Raji (cell line): Measurements from ENCODE around the gene HYOU1.
A peak's percentile ranks its signal among the peaks of the same experiment; 100 is the strongest.

Source experiments
- POLR2A ChIP-seq: IDR thresholded peaks from 2 replicates; pipeline ENCODE4 v1.6.1; 2011; ENCODE audit warnings: low read depth, low read length, control low read depth; ENCODE audit not compliant: insufficient read depth

The HYOU1 gene

GRCh38 chr11:119030329-119031047, 26.5 kb downstream of the HYOU1 start, which contains the start of gene SLC37A4:
Gene SLC37A4, minus strand, starts transcription at chr11:119030877.
- TF ChIP-seq POLR2A = peak; percentile 96

GRCh38 chr11:119030029-119030328, 27.0 kb downstream of the HYOU1 start:
- TF ChIP-seq POLR2A = no peak

DNA sequence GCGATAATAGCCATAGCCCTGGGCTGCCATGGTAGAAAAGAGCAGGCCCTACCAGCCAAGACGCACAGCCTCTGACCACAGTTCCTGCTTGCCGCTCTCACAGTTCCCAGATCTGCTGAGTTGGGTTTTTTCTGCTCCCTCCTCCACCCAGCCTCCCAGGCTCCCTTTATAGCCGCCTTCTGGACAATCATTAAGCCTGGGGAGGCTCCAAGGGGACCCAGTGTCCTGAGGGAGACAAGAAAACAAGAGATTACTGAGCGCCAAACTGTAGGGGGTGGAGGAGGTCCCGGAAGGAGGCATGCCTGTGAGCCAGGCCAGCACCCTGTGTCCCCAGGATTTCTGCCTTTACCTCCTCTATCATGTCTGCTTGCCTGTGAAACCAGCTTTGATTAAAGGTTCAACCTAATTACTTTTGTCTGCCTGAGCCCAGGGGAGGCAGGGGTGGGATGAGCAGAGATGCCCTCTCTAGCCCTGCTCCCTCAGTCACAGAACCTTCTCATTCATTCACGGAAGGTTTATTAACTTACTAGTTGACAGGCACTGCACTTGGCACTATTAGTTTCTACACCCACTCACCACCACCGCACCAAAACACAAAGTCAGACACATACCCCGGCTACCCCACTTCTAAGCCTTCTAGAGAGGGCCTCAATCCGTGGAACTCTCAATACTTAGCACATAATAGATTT, 27.5 kb downstream of the HYOU1 start:
- TF ChIP-seq POLR2A = no peak

GRCh38 chr11:119029069-119029339, 28.0 kb downstream of the HYOU1 start:
- no peak for TF ChIP-seq POLR2A

- 0 out of 2 replicates have a peak, but pooled peaks have one; percentile 10 for TF ChIP-seq POLR2A
These were observed 28.5 kb downstream of the HYOU1 start for GRCh38 chr11:119028346-119029068.

GRCh38 chr11:119027561-119028345, 29.3 kb downstream of the HYOU1 start:
- no peak for TF ChIP-seq POLR2A

- no peak for TF ChIP-seq POLR2A
These were observed 30.0 kb downstream of the HYOU1 start for GRCh38 chr11:119026970-119027369.

DNA sequence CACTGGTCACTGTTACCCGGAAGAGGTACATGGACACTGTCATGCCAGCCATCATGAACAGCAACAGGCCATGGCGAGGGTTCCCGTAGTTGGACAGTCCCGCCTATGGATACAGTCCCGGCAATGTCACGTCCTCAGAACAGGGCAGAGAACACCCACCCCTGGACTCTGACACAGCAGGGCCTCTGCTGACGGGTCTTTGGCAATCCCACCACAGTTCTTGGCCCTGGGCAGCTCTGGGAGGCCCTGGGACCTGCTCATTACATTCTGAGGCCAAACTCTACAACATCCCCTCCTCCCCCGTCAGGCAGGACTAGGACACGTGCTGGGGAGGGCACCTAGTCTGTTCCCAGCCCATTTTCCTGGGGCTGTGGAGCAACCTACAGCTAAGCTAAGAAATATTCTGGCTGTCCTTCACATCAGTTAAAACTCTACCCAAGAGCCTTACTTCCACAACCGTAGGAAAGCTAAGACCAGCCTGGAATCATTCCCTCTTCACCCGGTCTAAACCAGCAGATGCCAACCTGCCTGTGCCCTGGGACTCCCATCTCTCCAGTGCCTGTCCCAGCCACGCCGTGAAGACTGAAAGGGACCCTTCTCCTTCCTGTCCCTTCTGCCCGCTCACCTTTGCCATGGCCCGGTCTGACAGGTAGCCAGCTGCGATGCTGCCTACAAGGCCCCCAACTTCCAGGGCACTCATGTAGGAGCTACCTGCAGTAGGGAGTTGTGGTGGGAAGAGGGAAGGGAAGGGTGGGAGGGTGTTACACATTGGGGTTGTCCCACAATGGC, 30.8 kb downstream of the HYOU1 start:
- TF ChIP-seq POLR2A = no peak

- no peak for TF ChIP-seq POLR2A
These were observed 31.5 kb downstream of the HYOU1 start for GRCh38 chr11:119025541-119025940.

GRCh38 chr11:119025099-119025473, 31.9 kb downstream of the HYOU1 start:
- no peak for TF ChIP-seq POLR2A

DNA sequence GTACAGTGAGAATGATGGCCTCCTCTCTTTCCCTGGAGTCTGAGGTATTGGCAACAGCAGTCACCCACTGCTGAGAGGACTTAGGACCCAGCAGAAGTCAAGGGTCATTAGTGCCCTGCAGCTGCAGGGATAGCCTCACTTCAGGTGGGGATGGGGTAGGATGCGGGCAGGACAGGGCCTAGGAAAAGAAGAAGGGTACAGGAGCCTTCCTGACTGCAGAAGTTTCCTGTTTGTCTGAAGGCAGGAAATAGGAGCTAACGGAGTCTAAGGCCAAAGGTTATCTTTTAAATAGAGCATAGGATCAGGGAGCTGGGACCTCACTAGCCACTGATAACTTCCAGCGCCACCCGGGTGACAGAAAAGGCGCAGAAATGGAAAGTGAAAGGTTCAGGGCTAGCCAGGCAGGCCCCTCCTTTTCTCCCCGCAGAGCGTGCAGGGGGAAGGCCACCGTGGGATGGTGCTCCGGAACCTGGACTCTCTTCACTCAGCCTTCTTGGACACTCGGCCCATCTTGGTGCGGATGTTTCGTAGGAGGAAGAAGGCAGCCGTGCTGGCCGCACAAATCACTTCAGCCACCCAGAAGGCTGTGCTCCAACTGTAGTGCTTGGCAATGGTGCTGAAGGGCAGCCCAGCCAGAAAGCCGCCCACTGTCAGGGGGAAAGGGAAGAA, 32.4 kb downstream of the HYOU1 start:
- no peak for TF ChIP-seq POLR2A

GRCh38 chr11:119023741-119024140, 33.3 kb downstream of the HYOU1 start:
- TF ChIP-seq POLR2A = no peak

- no peak for TF ChIP-seq POLR2A
These were observed 35.4 kb downstream of the HYOU1 start for GRCh38 chr11:119021631-119022030.

DNA sequence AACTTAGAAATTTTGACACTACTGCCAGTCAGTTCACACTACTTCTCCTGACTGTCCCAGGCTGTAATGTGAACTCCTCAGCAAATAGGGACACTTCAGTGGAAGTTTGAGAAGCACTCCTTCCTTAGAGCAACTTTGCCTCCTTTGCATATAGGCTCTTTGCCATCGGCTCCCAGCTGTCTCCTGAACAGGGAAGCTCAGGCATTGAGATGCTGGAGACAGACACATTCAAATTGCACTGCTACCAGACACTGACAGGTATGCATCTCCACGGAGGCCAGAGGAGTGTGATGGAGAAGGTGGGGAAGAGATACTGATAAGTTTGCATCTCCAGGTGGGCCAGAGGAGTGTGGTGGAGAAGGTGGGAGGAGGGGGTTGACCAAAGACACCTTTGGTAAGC, 37.0 kb downstream of the HYOU1 start:
- no peak for TF ChIP-seq POLR2A

DNA sequence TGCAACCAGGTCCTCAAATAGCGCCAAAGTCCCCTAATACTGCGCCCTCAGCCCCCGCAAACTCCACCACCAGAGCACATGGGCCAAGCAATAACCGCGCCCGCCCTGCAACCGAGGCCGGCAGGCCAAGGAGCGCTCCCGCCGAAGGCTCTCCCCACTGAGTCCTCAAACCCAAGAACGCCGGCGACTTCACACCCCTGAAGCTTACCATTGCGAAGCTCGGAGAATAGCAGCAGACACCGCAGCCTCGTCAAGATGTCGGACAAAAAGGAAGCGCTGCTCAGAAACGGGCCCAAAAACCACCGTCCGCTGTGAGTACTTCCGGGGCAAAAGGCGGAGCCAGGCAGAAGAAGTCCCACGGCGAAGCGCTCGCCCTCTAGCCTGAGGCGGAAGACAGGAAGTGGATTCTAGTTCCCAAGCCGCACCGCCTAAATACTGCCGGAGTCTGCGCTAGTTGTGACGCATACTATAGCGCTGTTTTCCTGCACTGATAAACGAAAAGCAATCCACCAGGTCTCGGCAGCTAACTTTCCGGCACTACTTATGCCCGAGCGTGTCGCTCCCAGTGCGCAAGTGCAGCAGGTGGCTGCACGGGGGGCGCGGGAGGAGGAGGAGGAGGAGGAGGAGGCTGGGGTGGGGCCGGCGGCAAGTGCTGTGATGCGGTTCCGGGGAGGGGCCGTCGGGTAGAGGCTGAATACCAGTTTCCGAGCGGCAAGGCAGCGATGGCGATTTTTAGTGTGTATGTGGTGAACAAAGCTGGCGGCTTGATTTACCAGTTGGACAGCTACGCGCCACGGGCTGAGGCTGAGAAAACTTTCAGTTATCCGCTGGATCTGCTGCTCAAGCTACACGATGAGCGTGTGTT, 38.7 kb downstream of the HYOU1 start, which contains the start of the genes RPS25 and TRAPPC4:
Gene RPS25, minus strand, starts transcription at position 270 of the 865 bp plus-strand sequence. Its CDS starts 59 bp downstream, at position 211.
Gene TRAPPC4, plus strand, starts transcription at position 693 of the 865 bp plus-strand sequence. Its CDS starts 30 bp downstream, at position 723.
- peak; percentile 96 for TF ChIP-seq POLR2A
